Esophagus squamous epithelium (tissue), 4 donors: ENCODE results near the gene SEM1.

Source experiments
- POLR2A ChIP-seq, 4 donors: fragments of 450-650 bp; IDR thresholded peaks; one replicate each; pipeline ENCODE4 v1.6.1; 2017; ENCODE audit warnings: antibody characterized with exemption in 4 of 4, mild to moderate bottlenecking in 4 of 4, moderate library complexity in 3 of 4
- TF ChIP-seq, protein P1 (sequence below), 6 experiments: fragments of 450-650 bp in 4 of 6; fragments of 200-600 bp in 2 of 6; sonication (generic) in 2 of 6; IDR thresholded peaks; one replicate each; pipeline ENCODE4 v1.5.1; 2016 to 2019; ENCODE audit warnings: antibody characterized with exemption in 6 of 6, mild to moderate bottlenecking in 4 of 6, moderate library complexity in 4 of 6

DNA sequence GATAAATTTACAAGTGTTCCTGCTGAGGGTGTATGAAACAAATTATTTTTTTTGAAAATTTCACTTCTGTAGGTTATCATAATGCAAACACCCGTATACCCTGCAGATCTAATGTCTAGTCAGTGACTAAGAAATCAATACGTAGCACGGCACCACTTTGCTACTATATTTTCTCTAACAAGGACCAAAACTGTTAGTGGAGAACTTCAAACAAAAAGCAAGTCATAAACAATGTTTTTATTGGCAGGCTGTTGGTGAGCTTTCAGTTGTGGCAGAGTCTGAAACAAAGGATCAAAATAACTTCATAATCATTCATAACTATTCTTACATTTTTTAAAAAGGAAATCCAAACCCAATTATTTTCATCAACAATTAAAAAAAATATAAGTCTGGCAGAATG is 11.8 kb downstream of the SEM1 start:
- TF ChIP-seq, protein P1, sequence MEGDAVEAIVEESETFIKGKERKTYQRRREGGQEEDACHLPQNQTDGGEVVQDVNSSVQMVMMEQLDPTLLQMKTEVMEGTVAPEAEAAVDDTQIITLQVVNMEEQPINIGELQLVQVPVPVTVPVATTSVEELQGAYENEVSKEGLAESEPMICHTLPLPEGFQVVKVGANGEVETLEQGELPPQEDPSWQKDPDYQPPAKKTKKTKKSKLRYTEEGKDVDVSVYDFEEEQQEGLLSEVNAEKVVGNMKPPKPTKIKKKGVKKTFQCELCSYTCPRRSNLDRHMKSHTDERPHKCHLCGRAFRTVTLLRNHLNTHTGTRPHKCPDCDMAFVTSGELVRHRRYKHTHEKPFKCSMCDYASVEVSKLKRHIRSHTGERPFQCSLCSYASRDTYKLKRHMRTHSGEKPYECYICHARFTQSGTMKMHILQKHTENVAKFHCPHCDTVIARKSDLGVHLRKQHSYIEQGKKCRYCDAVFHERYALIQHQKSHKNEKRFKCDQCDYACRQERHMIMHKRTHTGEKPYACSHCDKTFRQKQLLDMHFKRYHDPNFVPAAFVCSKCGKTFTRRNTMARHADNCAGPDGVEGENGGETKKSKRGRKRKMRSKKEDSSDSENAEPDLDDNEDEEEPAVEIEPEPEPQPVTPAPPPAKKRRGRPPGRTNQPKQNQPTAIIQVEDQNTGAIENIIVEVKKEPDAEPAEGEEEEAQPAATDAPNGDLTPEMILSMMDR (IDR thresholded peaks at IDR 0.05), result no peak
- TF ChIP-seq POLR2A (IDR thresholded peaks at IDR 0.05), result no peak
